D721Med (cell line): ENCODE measurements around the gene YBX2.

ENCODE experiments used
- DNase-seq: peaks from one replicate; pipeline ENCODE4 v3.0.0; 2011; ENCODE audit warnings: low spot score; ENCODE audit not compliant: insufficient read length
- FAIRE-seq: peaks from 2 replicates; lab custom pipeline; 2011; peaks lifted over from hg19 to GRCh38; lab: Jason Lieb, UNC
- TF ChIP-seq, protein P1 (sequence below): IDR thresholded peaks from 2 replicates; pipeline ENCODE4 v1.5.1; 2012; ENCODE audit warnings: mild to moderate bottlenecking, control low read depth; ENCODE audit not compliant: insufficient read depth; ENCODE audit errors: missing control alignments

Gene YBX2

DNA sequence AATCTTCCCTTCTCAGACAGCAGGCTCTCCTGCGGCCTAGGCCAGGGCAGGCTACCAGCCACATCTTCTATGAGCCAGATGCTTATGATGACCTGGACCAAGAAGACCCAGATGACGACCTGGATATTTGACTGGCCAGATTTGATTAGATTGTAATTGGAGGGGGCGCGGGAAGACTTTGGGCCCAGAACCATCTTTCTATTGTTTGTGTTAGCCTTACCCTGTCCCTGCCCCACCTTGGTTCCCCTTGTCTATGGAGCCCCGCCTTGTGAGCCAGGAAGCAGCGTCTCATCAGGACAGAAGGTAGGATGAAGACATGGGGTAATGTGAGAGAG, 34.9 kb downstream of the YBX2 start:
- no peak for FAIRE-seq
- TF ChIP-seq, protein P1, sequence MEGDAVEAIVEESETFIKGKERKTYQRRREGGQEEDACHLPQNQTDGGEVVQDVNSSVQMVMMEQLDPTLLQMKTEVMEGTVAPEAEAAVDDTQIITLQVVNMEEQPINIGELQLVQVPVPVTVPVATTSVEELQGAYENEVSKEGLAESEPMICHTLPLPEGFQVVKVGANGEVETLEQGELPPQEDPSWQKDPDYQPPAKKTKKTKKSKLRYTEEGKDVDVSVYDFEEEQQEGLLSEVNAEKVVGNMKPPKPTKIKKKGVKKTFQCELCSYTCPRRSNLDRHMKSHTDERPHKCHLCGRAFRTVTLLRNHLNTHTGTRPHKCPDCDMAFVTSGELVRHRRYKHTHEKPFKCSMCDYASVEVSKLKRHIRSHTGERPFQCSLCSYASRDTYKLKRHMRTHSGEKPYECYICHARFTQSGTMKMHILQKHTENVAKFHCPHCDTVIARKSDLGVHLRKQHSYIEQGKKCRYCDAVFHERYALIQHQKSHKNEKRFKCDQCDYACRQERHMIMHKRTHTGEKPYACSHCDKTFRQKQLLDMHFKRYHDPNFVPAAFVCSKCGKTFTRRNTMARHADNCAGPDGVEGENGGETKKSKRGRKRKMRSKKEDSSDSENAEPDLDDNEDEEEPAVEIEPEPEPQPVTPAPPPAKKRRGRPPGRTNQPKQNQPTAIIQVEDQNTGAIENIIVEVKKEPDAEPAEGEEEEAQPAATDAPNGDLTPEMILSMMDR, result no peak
- DNase-seq, result no peak

DNA sequence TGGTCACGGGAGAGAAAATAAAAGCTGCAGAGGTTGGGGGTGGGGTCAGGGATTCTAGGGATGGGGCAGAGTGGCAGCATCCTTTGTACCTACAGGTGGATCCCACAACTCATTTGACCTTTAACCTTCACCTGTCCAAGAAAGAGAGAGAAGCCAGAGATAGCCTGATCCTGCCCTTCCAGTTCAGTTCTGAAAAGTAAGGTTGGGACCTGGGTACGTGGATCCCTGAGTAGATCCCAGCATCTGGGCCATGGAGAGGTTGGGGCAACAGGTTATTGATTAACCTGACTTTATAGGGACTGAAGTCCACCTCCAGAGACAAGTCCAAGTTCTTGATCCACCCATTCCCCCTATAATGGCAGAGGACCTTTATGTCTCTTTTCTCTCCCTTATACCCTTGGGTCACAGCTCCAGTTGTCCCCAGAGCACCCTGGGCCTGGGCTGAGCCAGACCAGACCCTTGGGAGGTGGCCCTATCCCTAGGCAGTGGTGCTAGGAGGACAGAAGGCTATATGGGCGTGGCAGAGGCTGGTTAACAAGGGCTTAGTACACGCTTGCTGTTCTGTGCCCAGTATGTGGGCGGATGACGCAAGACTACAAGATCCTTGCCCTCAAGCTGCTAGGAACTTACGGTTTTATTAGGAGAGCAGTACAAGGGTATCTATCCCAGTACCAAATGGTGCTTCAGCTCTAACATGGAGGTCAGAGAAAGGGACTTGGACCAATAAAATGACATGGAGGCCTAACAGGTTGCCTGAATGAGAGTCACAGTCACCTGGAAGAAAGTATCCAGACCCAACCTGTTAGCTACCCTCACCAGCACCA, 35.5 kb downstream of the YBX2 start:
- TF ChIP-seq, protein P1, result no peak
- DNase-seq (no peak), FAIRE-seq (no peak)

DNA sequence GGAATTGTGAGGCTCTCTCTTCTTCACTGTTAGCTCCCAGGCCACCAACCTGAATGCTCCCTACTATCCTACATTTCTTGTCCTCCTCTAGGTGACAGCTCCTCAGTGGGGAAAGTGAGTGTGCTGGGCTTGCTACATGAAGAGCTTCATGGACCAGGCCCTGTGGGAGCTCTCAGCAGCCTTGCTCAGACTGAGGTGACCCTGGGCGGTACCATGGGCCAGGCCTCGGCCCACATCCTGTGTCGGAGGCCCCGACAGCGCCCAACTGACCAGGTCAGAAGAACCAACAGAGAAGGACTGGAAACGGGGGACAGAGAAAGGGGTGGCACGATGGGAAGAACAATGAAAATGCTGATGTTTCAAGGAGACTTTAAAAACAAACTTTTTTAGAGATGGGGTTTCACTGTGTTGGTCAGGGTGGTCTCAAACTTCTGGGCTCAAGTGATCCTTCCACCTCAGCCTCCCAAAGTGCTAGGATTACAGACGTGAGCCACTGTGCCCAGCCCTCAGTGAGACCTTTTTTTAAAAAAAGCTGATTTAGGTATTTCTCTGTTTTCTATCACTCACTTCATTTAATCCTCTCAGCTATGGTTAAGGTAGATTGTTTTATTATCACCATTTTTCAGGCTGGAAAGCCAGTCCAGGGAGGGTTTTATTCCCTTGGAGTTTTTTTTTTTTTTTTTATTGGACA, 37.5 kb downstream of the YBX2 start:
- no peak for FAIRE-seq
- TF ChIP-seq, protein P1, result no peak
- no peak for DNase-seq

DNA sequence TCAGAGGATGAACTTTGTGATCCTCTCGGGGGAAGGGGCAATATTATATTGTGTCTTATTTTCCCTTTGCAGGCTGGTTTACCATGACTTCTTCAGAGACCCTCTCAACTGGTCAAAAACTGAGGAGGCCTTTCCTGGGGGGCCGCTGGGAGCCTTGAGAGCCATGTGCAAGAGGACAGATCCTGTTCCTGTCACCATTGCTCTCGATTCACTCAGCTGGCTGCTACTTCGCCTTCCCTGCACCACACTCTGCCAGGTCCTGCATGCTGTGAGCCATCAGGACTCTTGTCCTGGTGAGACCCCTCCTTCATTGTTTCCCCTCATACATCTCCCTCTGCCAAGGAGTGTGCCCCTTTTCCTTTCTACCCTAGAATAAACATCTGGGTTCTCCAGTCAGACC, 39.9 kb downstream of the YBX2 start:
- DNase-seq, result no peak
- no peak for FAIRE-seq
- TF ChIP-seq, protein P1, result no peak

DNA sequence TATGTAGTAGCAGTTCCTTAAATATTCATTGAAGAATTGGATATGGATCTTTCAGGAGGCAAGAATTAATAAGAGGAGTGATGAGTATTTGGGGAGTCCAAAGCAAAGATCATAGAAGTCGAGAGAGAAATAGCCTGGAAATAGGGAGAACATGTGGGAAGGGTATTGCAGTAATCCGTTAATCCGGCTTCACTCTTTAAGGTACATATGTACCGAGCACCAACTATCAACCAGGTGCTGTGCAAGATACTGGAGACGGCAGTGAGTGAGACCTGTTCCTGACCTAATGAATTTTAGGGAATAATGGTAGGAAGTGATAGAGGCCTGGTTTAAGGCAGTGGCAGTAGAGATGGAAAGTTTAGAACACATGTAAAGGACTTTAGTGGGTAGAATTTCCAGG, 41.4 kb downstream of the YBX2 start:
- no peak for DNase-seq
- TF ChIP-seq, protein P1, result no peak
- no peak for FAIRE-seq

DNA sequence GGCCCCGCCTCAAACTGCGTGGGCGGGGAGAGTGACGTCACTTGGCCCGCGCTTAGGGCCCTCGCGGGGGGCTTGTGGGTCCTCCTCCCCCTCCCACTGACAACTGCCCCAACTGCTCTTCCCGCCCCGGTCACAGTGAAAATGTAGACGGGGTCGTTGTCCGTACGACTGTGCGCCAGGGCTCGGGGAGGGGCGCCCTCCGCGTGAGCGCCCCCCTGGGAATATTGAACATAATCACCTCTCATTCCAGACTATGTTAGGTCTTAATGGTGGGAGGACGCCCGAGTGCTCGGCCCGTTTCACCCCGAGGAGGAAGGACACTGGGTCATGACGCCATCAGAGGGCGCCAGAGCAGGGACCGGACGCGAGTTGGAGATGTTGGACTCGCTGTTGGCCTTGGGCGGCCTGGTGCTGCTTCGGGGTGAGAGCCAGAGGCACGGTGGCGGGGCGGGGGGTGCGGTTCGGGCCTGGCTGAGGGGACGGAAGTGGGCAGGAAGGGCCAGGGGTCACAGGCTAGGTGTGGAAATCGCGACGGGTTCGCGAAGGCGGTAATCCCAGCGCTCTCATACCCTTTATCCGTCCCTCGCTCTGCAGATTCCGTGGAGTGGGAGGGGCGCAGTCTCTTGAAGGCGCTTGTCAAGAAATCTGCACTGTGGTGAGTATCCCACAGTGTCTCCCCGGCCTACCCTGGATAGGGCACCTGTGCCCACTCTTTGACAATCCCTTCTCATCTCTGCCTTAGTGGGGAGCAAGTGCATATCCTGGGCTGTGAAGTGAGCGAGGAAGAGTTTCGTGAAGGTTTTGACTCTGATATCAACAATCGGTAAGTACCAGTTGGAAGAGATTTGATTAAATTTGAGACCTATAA, 42.0 kb downstream of the YBX2 start, which contains the start of gene ELP5:
Gene ELP5 (plus strand): TSS at position 40 of the 868 bp plus-strand sequence. CDS start 336 bp downstream, at position 376.
- TF ChIP-seq, protein P1, result peak; percentile 37
- FAIRE-seq (no peak), DNase-seq (peak; percentile 80)
